Amygdala (tissue), 56 donors: ENCODE data around the gene P4HTM.

Source experiments
- DNase-seq, 56 donors: peaks; one replicate each; lab custom pipeline; 2025; lab: John Stamatoyannopoulos, UW

P4HTM gene

DNA sequence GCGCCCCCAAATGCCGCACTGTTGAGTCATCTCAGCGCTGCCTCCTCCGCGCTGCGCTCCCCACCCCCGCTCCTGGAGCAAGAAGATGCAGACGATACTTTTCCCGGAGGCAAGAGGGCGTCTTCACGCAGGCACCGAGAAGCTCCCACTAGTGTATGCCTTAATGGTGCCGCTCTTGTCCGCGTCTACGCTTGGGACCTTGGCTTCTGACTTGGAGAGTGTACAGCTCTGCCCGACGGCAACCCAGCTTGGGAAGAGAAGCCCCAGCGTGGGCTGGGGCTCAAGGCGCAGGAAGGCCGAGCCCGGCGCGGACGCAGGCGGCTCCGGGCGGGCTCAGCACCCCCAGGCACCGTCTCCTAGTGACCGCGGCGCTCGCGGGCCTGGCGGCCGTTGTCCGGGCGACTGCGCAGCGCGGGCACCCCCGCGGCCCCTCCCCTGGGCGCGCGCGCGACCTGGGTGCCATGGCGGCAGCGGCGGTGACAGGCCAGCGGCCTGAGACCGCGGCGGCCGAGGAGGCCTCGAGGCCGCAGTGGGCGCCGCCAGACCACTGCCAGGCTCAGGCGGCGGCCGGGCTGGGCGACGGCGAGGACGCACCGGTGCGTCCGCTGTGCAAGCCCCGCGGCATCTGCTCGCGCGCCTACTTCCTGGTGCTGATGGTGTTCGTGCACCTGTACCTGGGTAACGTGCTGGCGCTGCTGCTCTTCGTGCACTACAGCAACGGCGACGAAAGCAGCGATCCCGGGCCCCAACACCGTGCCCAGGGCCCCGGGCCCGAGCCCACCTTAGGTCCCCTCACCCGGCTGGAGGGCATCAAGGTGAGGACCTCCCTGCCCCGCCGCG, at the start of gene P4HTM:
TSS of gene P4HTM (plus strand) at position 446 of the 840 bp plus-strand sequence. CDS start at position 462, 16 bp downstream.
- DNase-seq = peak in 55 of 56 donors; percentile 34 to 93 (median 83)

DNA sequence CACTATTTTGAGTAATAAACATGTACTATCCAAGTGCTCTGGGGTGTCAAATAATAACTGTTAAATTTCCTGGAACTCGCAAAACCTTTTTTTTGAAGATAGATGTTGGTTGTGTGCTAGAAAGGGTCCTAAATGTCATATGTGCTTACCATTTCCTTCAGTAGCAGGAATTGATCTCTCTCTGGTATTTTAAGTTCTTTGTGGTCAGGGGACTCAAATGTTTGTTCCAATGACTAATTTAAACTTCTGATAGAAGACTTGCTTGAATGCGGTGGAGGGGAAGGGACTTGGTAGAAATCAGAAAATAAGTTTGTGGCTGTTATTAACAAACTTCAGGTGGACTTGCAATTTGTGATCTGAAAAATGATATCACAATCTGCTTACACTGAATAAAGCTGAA, 44.6 kb upstream of the P4HTM start:
- DNase-seq = no peak

- no peak for DNase-seq
Observed at GRCh38 chr3:48945891-48946549, 44.0 kb upstream of the P4HTM start.

DNA sequence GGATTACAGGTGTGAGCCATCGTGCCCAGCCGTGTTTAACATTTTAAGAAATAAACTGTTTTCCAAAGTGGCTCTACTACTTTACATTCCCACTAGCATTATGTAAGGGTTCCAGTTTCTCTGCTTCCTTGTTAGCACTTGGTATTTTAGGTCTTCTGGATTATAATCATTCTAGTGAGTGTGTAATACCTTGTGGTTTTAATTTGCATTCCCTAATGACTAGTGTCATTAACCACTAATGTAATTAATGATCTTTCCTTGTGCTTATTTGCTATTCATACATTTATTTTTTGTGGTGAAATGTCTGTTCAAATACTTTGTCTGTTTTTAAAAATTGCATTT, 40.7 kb upstream of the P4HTM start:
- DNase-seq = no peak

DNA sequence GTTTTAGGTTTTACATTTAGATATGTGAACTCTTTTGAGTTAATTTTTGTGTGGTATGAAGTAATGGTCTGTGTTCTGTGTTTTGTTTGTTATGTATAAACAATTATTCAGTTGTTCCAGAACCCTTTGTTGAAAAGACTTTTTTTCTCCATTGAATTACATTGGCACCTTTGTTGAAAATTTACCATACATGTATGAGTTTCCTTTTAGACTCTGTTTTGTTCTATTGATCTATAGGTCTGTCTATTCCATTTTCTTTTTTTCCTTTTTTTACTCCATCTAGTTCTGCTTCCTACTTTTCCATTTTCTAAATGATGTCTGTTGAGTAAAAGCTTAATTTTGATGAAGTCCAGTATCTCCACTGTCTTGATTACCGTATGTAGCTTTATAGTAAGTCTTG, 40.0 kb upstream of the P4HTM start:
- DNase-seq = no peak

- DNase-seq = no peak
Observed at GRCh38 chr3:48951764-48952163, 38.3 kb upstream of the P4HTM start.

DNA sequence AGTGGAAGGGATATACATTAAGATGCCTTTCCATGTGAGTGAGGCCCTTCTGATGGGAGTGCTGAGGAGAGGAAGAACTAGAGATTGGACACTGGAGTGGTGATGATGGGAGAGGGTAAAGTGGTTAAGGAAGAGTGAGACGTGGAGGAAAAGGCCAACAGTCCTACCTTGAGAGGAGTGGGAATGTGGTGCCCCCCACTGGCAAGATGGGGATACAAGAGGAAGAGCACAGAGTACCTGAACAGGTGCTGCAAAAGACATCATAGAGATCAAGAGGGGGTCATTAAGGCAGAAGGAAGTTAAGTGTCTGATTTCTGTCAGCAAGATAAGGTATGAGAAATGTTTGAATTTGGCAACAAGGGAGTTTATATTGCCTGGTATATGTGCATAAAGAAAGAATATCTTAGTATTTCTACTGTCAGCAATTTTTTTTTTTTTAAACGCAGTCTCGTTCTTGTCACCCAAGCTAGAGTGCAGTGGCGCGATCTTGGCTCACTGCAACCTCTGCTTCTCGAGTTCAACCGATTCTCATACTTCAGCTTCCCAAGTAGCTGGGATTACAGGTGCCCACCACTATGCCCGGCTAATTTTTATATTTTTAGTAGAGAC, 37.4 kb upstream of the P4HTM start:
- DNase-seq = peak in 6 of 56 donors; percentile 2 to 26 (median 10)

- no peak for DNase-seq
Observed at GRCh38 chr3:48957006-48957705, 32.9 kb upstream of the P4HTM start.

GRCh38 chr3:48960841-48961413, 29.1 kb upstream of the P4HTM start:
- no peak for DNase-seq

DNA sequence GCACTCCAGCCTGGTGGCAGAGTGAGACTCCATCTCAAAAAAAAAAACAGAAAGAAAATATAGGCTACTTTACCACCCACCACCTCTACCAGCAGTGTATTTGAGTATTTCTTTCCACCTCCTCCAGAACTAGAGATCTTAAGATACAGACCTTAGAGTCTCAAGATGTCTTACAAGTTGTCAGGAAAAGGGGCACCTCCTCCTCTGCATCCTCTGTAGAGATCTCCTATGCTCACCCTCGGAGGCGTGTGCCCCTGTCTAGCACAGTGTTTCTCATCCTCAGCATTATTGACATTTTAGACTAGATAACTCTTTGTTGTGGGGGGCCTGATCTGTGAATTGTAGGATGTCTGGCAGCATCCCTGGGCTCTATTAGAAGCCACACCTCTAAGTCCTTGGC, 27.7 kb upstream of the P4HTM start:
- no peak for DNase-seq

GRCh38 chr3:48962939-48963338, 27.1 kb upstream of the P4HTM start:
- DNase-seq = no peak

DNA sequence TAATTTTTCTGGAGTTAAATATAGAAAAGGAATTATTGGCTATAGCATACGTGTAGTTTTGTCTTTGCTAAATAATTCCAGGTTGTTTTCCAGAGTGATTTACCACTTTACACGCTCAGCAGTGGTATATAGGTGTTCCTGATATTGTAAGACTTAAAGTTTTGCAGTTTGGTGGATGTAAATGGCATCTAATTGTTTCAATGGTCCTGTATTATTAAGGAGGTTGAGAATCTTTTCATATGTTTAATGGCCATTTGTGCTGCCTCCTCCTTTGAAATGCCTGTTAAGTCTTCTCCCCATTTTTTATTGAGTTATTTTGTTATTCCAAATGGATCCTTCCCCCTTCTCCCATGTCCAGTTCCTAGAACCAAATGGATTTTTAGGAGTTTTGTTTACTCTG, 26.4 kb upstream of the P4HTM start:
- DNase-seq = no peak

DNA sequence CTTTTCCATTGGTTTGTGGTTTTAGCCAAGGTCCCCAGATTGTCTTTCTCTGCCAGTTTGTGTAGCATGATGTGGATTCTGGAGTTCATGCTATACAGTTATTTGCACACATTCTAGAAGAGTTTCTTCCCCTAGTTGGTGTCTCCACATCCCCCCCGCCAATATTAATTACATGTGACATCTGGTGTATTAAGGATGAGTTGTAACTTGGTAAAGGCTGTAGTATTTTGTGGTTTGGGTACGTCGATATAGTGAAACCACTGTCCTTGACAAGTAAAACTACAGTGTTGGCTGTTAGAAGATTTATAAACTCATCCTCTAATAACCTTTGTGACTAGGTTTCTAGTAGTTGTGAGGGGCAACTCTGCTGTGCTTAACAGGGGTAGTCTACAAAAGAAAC, 23.7 kb upstream of the P4HTM start:
- DNase-seq = no peak

GRCh38 chr3:48966876-48967361, 23.1 kb upstream of the P4HTM start:
- DNase-seq = peak in 18 of 56 donors; percentile 5 to 69 (median 16)

- no peak for DNase-seq
Observed at GRCh38 chr3:48970586-48970985, 19.5 kb upstream of the P4HTM start.

- DNase-seq = no peak
Observed at GRCh38 chr3:48974076-48974864, 15.8 kb upstream of the P4HTM start.

DNA sequence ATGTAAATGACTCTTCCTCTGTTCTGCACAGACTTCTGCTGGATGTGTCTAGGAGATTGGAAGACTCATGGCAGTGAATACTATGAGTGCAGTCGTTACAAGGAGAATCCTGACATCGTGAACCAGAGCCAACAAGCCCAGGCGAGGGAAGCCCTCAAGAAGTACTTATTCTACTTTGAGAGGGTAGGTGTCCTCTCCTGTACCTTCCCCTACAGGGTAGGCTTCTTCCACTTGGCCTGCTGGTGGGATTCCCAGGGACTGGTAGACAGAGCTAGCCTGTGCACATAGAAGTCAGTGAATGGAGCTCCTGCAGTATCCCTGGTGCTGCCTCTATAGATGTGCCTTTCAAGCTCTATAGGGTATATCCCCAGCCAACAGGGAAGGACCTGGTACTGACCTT, 10.6 kb upstream of the P4HTM start:
- no peak for DNase-seq

DNA sequence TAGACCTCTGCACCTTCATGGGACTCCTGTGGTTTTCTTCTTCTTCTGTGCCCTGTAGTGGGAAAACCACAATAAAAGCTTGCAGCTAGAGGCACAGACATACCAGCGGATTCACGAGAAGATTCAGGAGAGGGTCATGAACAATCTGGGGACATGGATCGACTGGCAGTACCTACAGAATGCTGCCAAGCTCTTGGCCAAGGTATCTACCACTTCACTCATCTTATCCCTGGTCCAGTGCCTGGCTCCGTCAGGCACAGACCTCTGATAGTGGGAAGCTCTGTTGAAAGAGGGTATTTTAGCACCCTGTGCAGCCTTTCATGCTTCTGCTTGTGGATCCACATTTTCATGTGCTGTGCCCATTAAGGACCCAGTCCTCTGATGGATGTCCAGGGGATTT, 9.7 kb upstream of the P4HTM start:
- DNase-seq = no peak

GRCh38 chr3:48982016-48982415, 8.0 kb upstream of the P4HTM start:
- no peak for DNase-seq

DNA sequence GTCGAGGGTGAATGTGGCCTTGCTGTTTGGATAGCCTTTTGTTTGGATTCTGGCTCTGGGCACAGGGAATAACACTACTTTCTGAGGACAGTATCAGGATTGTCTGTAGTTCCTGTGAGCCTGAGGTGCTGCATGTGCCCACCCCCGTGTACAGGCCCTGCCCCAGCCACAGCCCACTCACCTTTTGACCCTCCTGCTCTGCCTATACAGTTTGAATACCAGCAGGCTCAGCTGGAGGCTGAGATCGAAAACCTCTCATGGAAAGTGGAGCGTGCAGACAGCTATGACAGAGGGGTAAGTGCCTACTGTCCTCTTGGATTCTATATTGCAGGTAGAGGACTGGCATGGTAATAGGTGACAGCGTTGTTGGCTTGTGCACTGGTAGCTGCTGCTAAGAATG, 7.4 kb upstream of the P4HTM start:
- no peak for DNase-seq
